ENCODE results near the gene ABCA2. TPM values are rescaled to one million over a fixed set of nuclear protein-coding genes. Genes with fewer than 3 reads are reported as not detected.

Gene ABCA2
- total RNA-seq, 1 experiment from 2014 or later: 22.6 TPM

- Mint-ChIP-seq H3K4me1 (ENCODE audit: low read depth, unreplicated experiment) (peaks cover 4% of the 10 kb centered on the region), H3K27me3 (ENCODE audit: insufficient read depth, unreplicated experiment) (no peaks in the 10 kb centered on the region), H3K27ac (ENCODE audit: unreplicated experiment) (no peak overlapping the region), H3K36me3 (ENCODE audit: insufficient read depth, unreplicated experiment) (peaks cover 18% of the 10 kb centered on the region), H3K4me3 (ENCODE audit: unreplicated experiment) (no peak overlapping the region), H3K9me3 (ENCODE audit: unreplicated experiment) (no peaks in the 10 kb centered on the region)
- TF ChIP-seq, protein P1, sequence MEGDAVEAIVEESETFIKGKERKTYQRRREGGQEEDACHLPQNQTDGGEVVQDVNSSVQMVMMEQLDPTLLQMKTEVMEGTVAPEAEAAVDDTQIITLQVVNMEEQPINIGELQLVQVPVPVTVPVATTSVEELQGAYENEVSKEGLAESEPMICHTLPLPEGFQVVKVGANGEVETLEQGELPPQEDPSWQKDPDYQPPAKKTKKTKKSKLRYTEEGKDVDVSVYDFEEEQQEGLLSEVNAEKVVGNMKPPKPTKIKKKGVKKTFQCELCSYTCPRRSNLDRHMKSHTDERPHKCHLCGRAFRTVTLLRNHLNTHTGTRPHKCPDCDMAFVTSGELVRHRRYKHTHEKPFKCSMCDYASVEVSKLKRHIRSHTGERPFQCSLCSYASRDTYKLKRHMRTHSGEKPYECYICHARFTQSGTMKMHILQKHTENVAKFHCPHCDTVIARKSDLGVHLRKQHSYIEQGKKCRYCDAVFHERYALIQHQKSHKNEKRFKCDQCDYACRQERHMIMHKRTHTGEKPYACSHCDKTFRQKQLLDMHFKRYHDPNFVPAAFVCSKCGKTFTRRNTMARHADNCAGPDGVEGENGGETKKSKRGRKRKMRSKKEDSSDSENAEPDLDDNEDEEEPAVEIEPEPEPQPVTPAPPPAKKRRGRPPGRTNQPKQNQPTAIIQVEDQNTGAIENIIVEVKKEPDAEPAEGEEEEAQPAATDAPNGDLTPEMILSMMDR (IDR thresholded peaks at IDR 0.05; ENCODE audit: insufficient read depth in 1 of 2, low read depth in 1 of 2, low read length in 1 of 2, severe bottlenecking in 1 of 2, unreplicated experiment in 1 of 2): no peak
- Histone ChIP-seq H3K27me3 (replicated peaks; ENCODE audit: control insufficient read depth, insufficient read depth, low read length) (no peaks in the 10 kb centered on the region), H3K4me1 (peaks cover 7% of the 10 kb centered on the region), H3K9me3 (no peaks in the 10 kb centered on the region), H3K4me3 (ENCODE audit: low read depth, low read length) (no peak overlapping the region), H3K36me3 (ENCODE audit: control insufficient read depth, insufficient read depth, low read length) (peaks cover 1% of the 10 kb centered on the region)
- no peak for DNase-seq
- ChIA-PET CTCF (interaction anchor here (1.2 kb wide), 1 partner anchor 11 kb away, joined by 3 read pairs; no protein-coding TSS in a partner anchor), POLR2A (no interaction called here)
- no TSS peak for BruUV-seq (replicated peaks)
- intact Hi-C loops (cut with micrococcal nuclease; ENCODE audit: unreplicated experiment): no loop called here
These were observed 4.5 kb downstream of the ABCA2 start for GRCh38 chr9:137023583-137023991.

DNA sequence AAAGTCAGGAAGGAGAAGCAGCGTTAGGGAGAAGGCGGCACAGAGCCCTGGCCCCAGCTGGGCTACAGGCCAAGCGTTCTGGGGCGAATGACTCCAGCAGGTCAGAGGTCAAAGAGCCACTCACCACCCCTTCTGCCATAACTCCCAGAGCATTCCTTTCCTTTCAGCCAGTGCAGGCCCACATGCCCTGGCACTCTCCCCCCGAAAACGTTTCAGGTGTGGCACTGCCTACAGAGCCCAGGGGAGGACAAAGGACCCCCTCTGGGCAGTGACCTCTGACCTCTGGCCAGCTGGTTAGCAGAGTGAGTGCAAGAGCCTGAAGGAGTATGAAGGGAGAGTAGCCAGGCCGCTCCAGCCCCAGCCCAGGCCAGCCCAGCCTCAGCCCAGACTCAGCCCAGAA, 4.9 kb downstream of the ABCA2 start:
- no peak overlapping the region for H3K27ac Mint-ChIP-seq (ENCODE audit: unreplicated experiment)
- Histone ChIP-seq H3K9me3 (no peaks in the 10 kb centered on the region), H3K4me1 (peaks cover 6% of the 10 kb centered on the region), H3K27me3 (replicated peaks; ENCODE audit: control insufficient read depth, insufficient read depth, low read length) (no peaks in the 10 kb centered on the region), H3K4me3 (ENCODE audit: low read depth, low read length) (no peak overlapping the region), H3K36me3 (ENCODE audit: control insufficient read depth, insufficient read depth, low read length) (peaks cover 1% of the 10 kb centered on the region)
- intact Hi-C loops (cut with micrococcal nuclease; ENCODE audit: unreplicated experiment): no loop called here
- no peak overlapping the region for H3K4me3 Mint-ChIP-seq (ENCODE audit: unreplicated experiment)
- BruUV-seq (replicated peaks): no TSS peak
- peaks cover 4% of the 10 kb centered on the region for H3K4me1 Mint-ChIP-seq (ENCODE audit: low read depth, unreplicated experiment)
- POLR2A ChIA-PET: no interaction called here
- H3K9me3 Mint-ChIP-seq (ENCODE audit: unreplicated experiment): no peaks in the 10 kb centered on the region
- no peak for DNase-seq
- no peaks in the 10 kb centered on the region for H3K27me3 Mint-ChIP-seq (ENCODE audit: insufficient read depth, unreplicated experiment)
- H3K36me3 Mint-ChIP-seq (ENCODE audit: insufficient read depth, unreplicated experiment): peaks cover 18% of the 10 kb centered on the region
- TF ChIP-seq, protein P1 (IDR thresholded peaks at IDR 0.05; ENCODE audit: insufficient read depth in 1 of 2, low read depth in 1 of 2, low read length in 1 of 2, severe bottlenecking in 1 of 2, unreplicated experiment in 1 of 2): no peak
- CTCF ChIA-PET: interaction anchor here (1.2 to 1.4 kb wide), 2 partner anchors 12 to 45 kb away, joined by 3 read pairs; no protein-coding TSS in a partner anchor

GRCh38 chr9:137022662-137023008, 5.4 kb downstream of the ABCA2 start:
- TF ChIP-seq, protein P1 (IDR thresholded peaks at IDR 0.05; ENCODE audit: insufficient read depth in 1 of 2, low read depth in 1 of 2, low read length in 1 of 2, severe bottlenecking in 1 of 2, unreplicated experiment in 1 of 2): no peak
- Mint-ChIP-seq H3K27ac (ENCODE audit: unreplicated experiment) (no peak overlapping the region), H3K27me3 (ENCODE audit: insufficient read depth, unreplicated experiment) (no peaks in the 10 kb centered on the region), H3K4me1 (ENCODE audit: low read depth, unreplicated experiment) (peaks cover 4% of the 10 kb centered on the region), H3K9me3 (ENCODE audit: unreplicated experiment) (no peaks in the 10 kb centered on the region), H3K4me3 (ENCODE audit: unreplicated experiment) (no peak overlapping the region), H3K36me3 (ENCODE audit: insufficient read depth, unreplicated experiment) (peaks cover 18% of the 10 kb centered on the region)
- H3K27me3 ChIP-seq (replicated peaks; ENCODE audit: control insufficient read depth, insufficient read depth, low read length): no peaks in the 10 kb centered on the region
- BruUV-seq (replicated peaks): no TSS peak
- no peak for DNase-seq
- H3K36me3 ChIP-seq (ENCODE audit: control insufficient read depth, insufficient read depth, low read length): peaks cover 1% of the 10 kb centered on the region
- ChIA-PET CTCF (interaction anchor here (0.8 to 2.0 kb wide), 5 partner anchors 9 to 45 kb away, joined by 3 to 7 read pairs (median 4); partner anchors contain the start of genes CLIC3 and FUT7), POLR2A (interaction anchor here (0.6 kb wide), 1 partner anchor 23 kb away, joined by 3 read pairs; no protein-coding TSS in a partner anchor)
- H3K4me1 ChIP-seq: peaks cover 6% of the 10 kb centered on the region
- intact Hi-C loops (cut with micrococcal nuclease; ENCODE audit: unreplicated experiment): no loop called here
- H3K9me3 ChIP-seq: no peaks in the 10 kb centered on the region
- no peak overlapping the region for H3K4me3 ChIP-seq (ENCODE audit: low read depth, low read length)

Measured in Caco-2 (cell line).